ENCODE measurements around the gene MYOCOS. TPM values are rescaled to one million over a fixed set of nuclear protein-coding genes. Genes with fewer than 3 reads are reported as not detected.
"Not testable (repeated sequence)": the region's sequence is repeated elsewhere in the genome, so short reads cannot be mapped to it uniquely, and the experiment has no call there.

MYOCOS gene
- total RNA-seq, 5 donors from 2014 or later (not counting 1 experiment from before 2014, with no cell fraction given) = 0.18 to 0.33 TPM; not detected in 3

DNA sequence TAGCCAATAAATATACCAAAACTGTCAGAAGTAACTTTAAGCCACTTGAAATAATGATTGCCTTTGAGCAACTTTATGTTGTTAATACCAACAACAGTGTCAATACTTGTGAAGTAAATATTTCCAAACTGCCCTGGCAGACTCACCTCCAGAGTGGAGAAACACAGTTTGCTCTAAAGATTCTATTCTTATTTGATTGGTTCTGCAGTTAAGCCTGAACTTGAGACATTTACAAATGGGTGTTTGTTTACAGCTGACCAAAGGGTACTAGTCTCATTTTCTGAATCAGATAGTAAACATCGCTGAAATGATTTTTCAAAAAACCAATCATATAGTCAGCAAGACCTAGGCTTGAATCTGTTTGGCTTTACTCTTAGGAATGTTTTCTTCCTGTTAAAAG, 31.8 kb downstream of the MYOCOS start:
- peaks cover 0 to 23% of the 10 kb centered on the region in 2 experiments for H3K27me3 ChIP-seq (replicated peaks in 1 of 2; ENCODE audit: control insufficient read depth in 2 of 2, extremely low read depth in 1 of 2, insufficient read depth in 2 of 2, low read length in 1 of 2)
- POLR2A ChIA-PET = no interaction called here
- no peaks in the 10 kb centered on the region for H3K36me3 ChIP-seq (ENCODE audit: control insufficient read depth in 2 of 2, extremely low read depth in 1 of 2, insufficient read depth in 1 of 2, low read length in 1 of 2)
- peaks cover 9 to 12% (median 11%) of the 10 kb centered on the region in 3 donors for H3K4me1 Mint-ChIP-seq
- H3K9me3 ChIP-seq = no peaks in the 10 kb centered on the region
- peaks cover 4 to 5% of the 10 kb centered on the region in 2 experiments for H3K4me1 ChIP-seq (ENCODE audit: control insufficient read depth in 1 of 2, extremely low read depth in 1 of 2, insufficient read depth in 2 of 2, low read length in 2 of 2)
- DNase-seq (no peak), ATAC-seq (replicated peaks in 1 of 4) (no peak)
- H3K4me3 Mint-ChIP-seq = no peak overlapping the region
- no peaks in the 10 kb centered on the region for H3K9me3 Mint-ChIP-seq
- no peaks in the 10 kb centered on the region for H3K36me3 Mint-ChIP-seq
- CTCF ChIA-PET = no interaction called here
- no peak overlapping the region for H3K27ac Mint-ChIP-seq
- no CpG with 5 or more reads among the region's 1 CpG for WGBS (ENCODE audit: insufficient coverage)
- no peak overlapping the region for H3K27ac ChIP-seq (ENCODE audit: low read length)
- peaks cover 15 to 16% of the 10 kb centered on the region in 2 donors for H3K27me3 Mint-ChIP-seq
- H3K4me3 ChIP-seq (ENCODE audit: control insufficient read depth in 1 of 2, extremely low read depth in 1 of 2, low read length in 1 of 2) = no peak overlapping the region

- no peak for DNase-seq
- Histone ChIP-seq H3K36me3 (ENCODE audit: control insufficient read depth in 2 of 2, extremely low read depth in 1 of 2, insufficient read depth in 1 of 2, low read length in 1 of 2) (no peaks in the 10 kb centered on the region), H3K4me3 (ENCODE audit: control insufficient read depth in 1 of 2, extremely low read depth in 1 of 2, low read length in 1 of 2) (no peak overlapping the region), H3K27me3 (replicated peaks in 1 of 2; ENCODE audit: control insufficient read depth in 2 of 2, extremely low read depth in 1 of 2, insufficient read depth in 2 of 2, low read length in 1 of 2) (peaks cover 0 to 23% of the 10 kb centered on the region in 2 experiments), H3K9me3 (no peaks in the 10 kb centered on the region), H3K27ac (ENCODE audit: low read length) (no peak overlapping the region), H3K4me1 (ENCODE audit: control insufficient read depth in 1 of 2, extremely low read depth in 1 of 2, insufficient read depth in 2 of 2, low read length in 2 of 2) (peaks cover 4 to 5% of the 10 kb centered on the region in 2 experiments)
- POLR2A ChIA-PET = no interaction called here
- H3K27ac Mint-ChIP-seq = no peak overlapping the region
- 71% methylated on average over 6 of the region's 8 CpGs for WGBS (ENCODE audit: insufficient coverage)
- H3K27me3 Mint-ChIP-seq = peaks cover 15 to 16% of the 10 kb centered on the region in 2 donors
- no peaks in the 10 kb centered on the region for H3K9me3 Mint-ChIP-seq
- H3K4me3 Mint-ChIP-seq = no peak overlapping the region
- no peaks in the 10 kb centered on the region for H3K36me3 Mint-ChIP-seq
- CTCF ChIA-PET = interaction anchor here (0.8 to 2.0 kb wide), 3 partner anchors 9 to 87 kb away, joined by 4 to 9 read pairs (median 5); no protein-coding TSS in a partner anchor
- no peak for ATAC-seq (replicated peaks in 1 of 4)
- peaks cover 9 to 12% (median 11%) of the 10 kb centered on the region in 3 donors for H3K4me1 Mint-ChIP-seq
These were observed 32.3 kb downstream of the MYOCOS start for GRCh38 chr1:171654201-171654941.

GRCh38 chr1:171654942-171655745, 33.1 kb downstream of the MYOCOS start:
- peaks cover 9 to 12% (median 11%) of the 10 kb centered on the region in 3 donors for H3K4me1 Mint-ChIP-seq

GRCh38 chr1:171655746-171656116, 33.7 kb downstream of the MYOCOS start:
- POLR2A ChIA-PET = no interaction called here

More at GRCh38 chr1:171654942-171655745, 33.1 kb downstream of the MYOCOS start:
- H3K27ac Mint-ChIP-seq = no peak overlapping the region
- H3K4me3 Mint-ChIP-seq = peak overlapping the region in 2 of 3 donors; percentile 11 to 43
- Histone ChIP-seq H3K4me3 (ENCODE audit: control insufficient read depth in 1 of 2, extremely low read depth in 1 of 2, low read length in 1 of 2) (no peak overlapping the region), H3K4me1 (ENCODE audit: control insufficient read depth in 1 of 2, extremely low read depth in 1 of 2, insufficient read depth in 2 of 2, low read length in 2 of 2) (peaks cover 4 to 5% of the 10 kb centered on the region in 2 experiments), H3K27me3 (replicated peaks in 1 of 2; ENCODE audit: control insufficient read depth in 2 of 2, extremely low read depth in 1 of 2, insufficient read depth in 2 of 2, low read length in 1 of 2) (peaks cover 0 to 23% of the 10 kb centered on the region in 2 experiments), H3K36me3 (ENCODE audit: control insufficient read depth in 2 of 2, extremely low read depth in 1 of 2, insufficient read depth in 1 of 2, low read length in 1 of 2) (no peaks in the 10 kb centered on the region), H3K9me3 (no peaks in the 10 kb centered on the region), H3K27ac (ENCODE audit: low read length) (no peak overlapping the region)
- POLR2A ChIA-PET = no interaction called here
- no peaks in the 10 kb centered on the region for H3K36me3 Mint-ChIP-seq
- CTCF ChIA-PET = interaction anchor here (0.7 to 2.0 kb wide), 5 partner anchors 9 to 324 kb away, joined by 3 to 9 read pairs (median 4); no protein-coding TSS in a partner anchor
- H3K27me3 Mint-ChIP-seq = peaks cover 15 to 16% of the 10 kb centered on the region in 2 donors
- H3K9me3 Mint-ChIP-seq = no peaks in the 10 kb centered on the region
- 20% methylated on average over 16 of the region's 24 CpGs for WGBS (ENCODE audit: insufficient coverage)
- peak; percentile 37 to 71 (median 62) for ATAC-seq (replicated peaks in 1 of 4)
- DNase-seq = peak; percentile 3 to 68 (median 47)

GRCh38 chr1:171656206-171656605, 34.2 kb downstream of the MYOCOS start:
- H3K9me3 Mint-ChIP-seq; POLR2A ChIA-PET; H3K36me3 Mint-ChIP-seq; H3K4me3 Mint-ChIP-seq; H3K27ac ChIP-seq (ENCODE audit: low read length); H3K27ac Mint-ChIP-seq; H3K4me3 ChIP-seq (ENCODE audit: control insufficient read depth in 1 of 2, extremely low read depth in 1 of 2, low read length in 1 of 2); ATAC-seq (replicated peaks in 1 of 4); H3K9me3 ChIP-seq; DNase-seq; H3K4me1 ChIP-seq (ENCODE audit: control insufficient read depth in 1 of 2, extremely low read depth in 1 of 2, insufficient read depth in 2 of 2, low read length in 2 of 2); H3K36me3 ChIP-seq (ENCODE audit: control insufficient read depth in 2 of 2, extremely low read depth in 1 of 2, insufficient read depth in 1 of 2, low read length in 1 of 2): not testable (repeated sequence)
- no CpG with 5 or more reads among the region's 9 CpGs for WGBS (ENCODE audit: insufficient coverage)
- peaks cover 0 to 23% of the 10 kb centered on the region in 2 experiments for H3K27me3 ChIP-seq (replicated peaks in 1 of 2; ENCODE audit: control insufficient read depth in 2 of 2, extremely low read depth in 1 of 2, insufficient read depth in 2 of 2, low read length in 1 of 2)
- CTCF ChIA-PET = interaction anchor here in 1 of 2 donors (2.0 kb wide), 1 partner anchor 11 kb away, joined by 9 read pairs; no protein-coding TSS in a partner anchor
- Mint-ChIP-seq H3K27me3 (peaks cover 12 to 16% of the 10 kb centered on the region in 2 donors), H3K4me1 (peaks cover 9 to 12% (median 11%) of the 10 kb centered on the region in 3 donors)

More at GRCh38 chr1:171655746-171656116, 33.7 kb downstream of the MYOCOS start:
- H3K4me1 Mint-ChIP-seq = peaks cover 9 to 12% (median 11%) of the 10 kb centered on the region in 3 donors
- DNase-seq (no peak), ATAC-seq (replicated peaks in 1 of 4) (no peak)
- Histone ChIP-seq H3K27me3 (replicated peaks in 1 of 2; ENCODE audit: control insufficient read depth in 2 of 2, extremely low read depth in 1 of 2, insufficient read depth in 2 of 2, low read length in 1 of 2) (peaks cover 0 to 23% of the 10 kb centered on the region in 2 experiments), H3K27ac (ENCODE audit: low read length) (no peak overlapping the region), H3K36me3 (ENCODE audit: control insufficient read depth in 2 of 2, extremely low read depth in 1 of 2, insufficient read depth in 1 of 2, low read length in 1 of 2) (no peaks in the 10 kb centered on the region), H3K4me1 (ENCODE audit: control insufficient read depth in 1 of 2, extremely low read depth in 1 of 2, insufficient read depth in 2 of 2, low read length in 2 of 2) (peaks cover 4 to 5% of the 10 kb centered on the region in 2 experiments), H3K9me3 (no peaks in the 10 kb centered on the region), H3K4me3 (ENCODE audit: control insufficient read depth in 1 of 2, extremely low read depth in 1 of 2, low read length in 1 of 2) (no peak overlapping the region)
- H3K4me3 Mint-ChIP-seq = peak overlapping the region in 2 of 3 donors; percentile 11 to 43
- H3K36me3 Mint-ChIP-seq = no peaks in the 10 kb centered on the region
- peaks cover 15 to 16% of the 10 kb centered on the region in 2 donors for H3K27me3 Mint-ChIP-seq
- no peaks in the 10 kb centered on the region for H3K9me3 Mint-ChIP-seq
- H3K27ac Mint-ChIP-seq = no peak overlapping the region
- 87% methylated on average over 4 of the region's 6 CpGs for WGBS (ENCODE audit: insufficient coverage)
- CTCF ChIA-PET = interaction anchor here (0.7 to 2.0 kb wide), 4 partner anchors 10 to 324 kb away, joined by 3 to 9 read pairs (median 4); no protein-coding TSS in a partner anchor

GRCh38 chr1:171661076-171661650, 39.1 kb downstream of the MYOCOS start:
- no peaks in the 10 kb centered on the region for H3K36me3 Mint-ChIP-seq
- ATAC-seq (replicated peaks in 1 of 4) (no peak), DNase-seq (no peak)
- H3K27ac ChIP-seq (ENCODE audit: low read length) = no peak overlapping the region
- H3K36me3 ChIP-seq (ENCODE audit: control insufficient read depth in 2 of 2, extremely low read depth in 1 of 2, insufficient read depth in 1 of 2, low read length in 1 of 2) = no peaks in the 10 kb centered on the region
- peaks cover 0 to 2% of the 10 kb centered on the region in 2 experiments for H3K27me3 ChIP-seq (replicated peaks in 1 of 2; ENCODE audit: control insufficient read depth in 2 of 2, extremely low read depth in 1 of 2, insufficient read depth in 2 of 2, low read length in 1 of 2)
- WGBS (ENCODE audit: insufficient coverage) = 82% methylated on average over 1 of the region's 5 CpGs
- H3K4me1 ChIP-seq (ENCODE audit: control insufficient read depth in 1 of 2, extremely low read depth in 1 of 2, insufficient read depth in 2 of 2, low read length in 2 of 2) = no peaks in the 10 kb centered on the region
- H3K27ac Mint-ChIP-seq = no peak overlapping the region
- H3K4me3 Mint-ChIP-seq = no peak overlapping the region
- no peak overlapping the region for H3K4me3 ChIP-seq (ENCODE audit: control insufficient read depth in 1 of 2, extremely low read depth in 1 of 2, low read length in 1 of 2)
- no peaks in the 10 kb centered on the region for H3K4me1 Mint-ChIP-seq
- no peaks in the 10 kb centered on the region for H3K9me3 ChIP-seq
- POLR2A ChIA-PET = no interaction called here
- CTCF ChIA-PET = no interaction called here
- no peaks in the 10 kb centered on the region for H3K9me3 Mint-ChIP-seq
- H3K27me3 Mint-ChIP-seq = peaks cover 6 to 7% of the 10 kb centered on the region in 2 donors
